GM23338 (cell line): ENCODE data around the gene ANKIB1. TPM values are rescaled to one million over a fixed set of nuclear protein-coding genes. Genes with fewer than 3 reads are reported as not detected.

ENCODE experiments used
- ATAC-seq: fragments of 200-7000 bp; cut with Tn5 transposase; 3 replicates; pipeline ENCODE4 v1.9.1; 2020
- DNase-seq: peaks from one replicate; pipeline ENCODE4 v3.0.0-alpha.2; 2015; ENCODE audit warnings: low spot score
- H2AFZ ChIP-seq: fragments of 200-600 bp; sonication (generic); 2 replicates; pipeline ENCODE4 v1.8.0; 2016; ENCODE audit warnings: antibody characterized with exemption, mild to moderate bottlenecking, moderate library complexity
- H3F3A ChIP-seq: fragments of 200-600 bp; sonication (generic); replicated peaks from 2 replicates; pipeline ENCODE4 v1.8.0; 2017; ENCODE audit warnings: antibody characterized with exemption, mixed run types, low read depth
- H3K27ac ChIP-seq: fragments of 200-600 bp; sonication (generic); 2 replicates; pipeline ENCODE4 v1.6.1; 2016; ENCODE audit warnings: low read depth
- H3K27me3 ChIP-seq: fragments of 200-600 bp; sonication (generic); 2 replicates; pipeline ENCODE4 v1.8.0; 2016; ENCODE audit warnings: mild to moderate bottlenecking, mixed run types, moderate library complexity; ENCODE audit not compliant: insufficient read depth
- H3K36me3 ChIP-seq: fragments of 200-600 bp; sonication (generic); 2 replicates; pipeline ENCODE4 v1.8.0; 2016; ENCODE audit warnings: mild to moderate bottlenecking; ENCODE audit not compliant: insufficient read depth
- H3K4me1 ChIP-seq: fragments of 200-600 bp; sonication (generic); 2 replicates; pipeline ENCODE4 v1.8.0; 2016; ENCODE audit warnings: mild to moderate bottlenecking, moderate library complexity; ENCODE audit not compliant: insufficient read depth
- H3K4me2 ChIP-seq: fragments of 200-600 bp; sonication (generic); 2 replicates; pipeline ENCODE4 v1.7.1; 2017; ENCODE audit warnings: mixed run types
- H3K4me3 ChIP-seq: fragments of 200-600 bp; sonication (generic); 2 replicates; pipeline ENCODE4 v1.6.1; 2016; ENCODE audit warnings: mixed run types
- H3K79me2 ChIP-seq: fragments of 200-600 bp; sonication (generic); replicated peaks from 2 replicates; pipeline ENCODE4 v1.8.0; 2017; ENCODE audit warnings: mild to moderate bottlenecking; ENCODE audit not compliant: insufficient read depth
- H3K9me2 ChIP-seq: fragments of 200-600 bp; sonication (generic); 2 replicates; pipeline ENCODE4 v1.8.0; 2017; ENCODE audit not compliant: insufficient read depth
- H4K20me1 ChIP-seq: fragments of 200-600 bp; sonication (generic); replicated peaks from 2 replicates; pipeline ENCODE4 v1.8.0; 2017; ENCODE audit warnings: mild to moderate bottlenecking; ENCODE audit not compliant: insufficient read depth
- H3K27ac Mint-ChIP-seq: 2 replicates; pipeline ENCODE4 v1.8.0; 2020; ENCODE audit warnings: inconsistent platforms, mild to moderate bottlenecking, moderate library complexity, mixed read lengths
- H3K27me3 Mint-ChIP-seq: 3 replicates; pipeline ENCODE4 v1.8.0; 2022; ENCODE audit warnings: low read depth, mild to moderate bottlenecking, moderate library complexity, mixed read lengths, inconsistent platforms; ENCODE audit not compliant: insufficient read depth, poor library complexity
- H3K36me3 Mint-ChIP-seq: 3 replicates; pipeline ENCODE4 v1.8.0; 2021; ENCODE audit warnings: low read depth, mild to moderate bottlenecking, inconsistent platforms, moderate library complexity, mixed read lengths
- H3K4me1 Mint-ChIP-seq: 3 replicates; pipeline ENCODE4 v1.8.0; 2020; ENCODE audit warnings: mild to moderate bottlenecking, inconsistent platforms, mixed read lengths
- H3K4me3 Mint-ChIP-seq: 3 replicates; pipeline ENCODE4 v1.8.0; 2021; ENCODE audit warnings: moderate library complexity, mild to moderate bottlenecking, inconsistent platforms, mixed read lengths
- H3K9me3 Mint-ChIP-seq: 3 replicates; pipeline ENCODE4 v1.8.0; 2020; ENCODE audit warnings: moderate library complexity, mild to moderate bottlenecking, inconsistent platforms, mixed read lengths
- JUNB ChIP-seq: IDR thresholded peaks from one replicate; pipeline ENCODE4 v1.6.1; 2016; ENCODE audit warnings: antibody characterized with exemption; ENCODE audit not compliant: unreplicated experiment
- NANOG ChIP-seq: IDR thresholded peaks from 2 replicates; pipeline ENCODE4 v1.6.1; 2016; ENCODE audit warnings: antibody characterized with exemption, borderline replicate concordance
- POLR2AphosphoS5 ChIP-seq: IDR thresholded peaks from 2 replicates; pipeline ENCODE4 v1.6.1; 2016; ENCODE audit warnings: antibody characterized with exemption, low read depth
- STAT1 ChIP-seq: IDR thresholded peaks from one replicate; pipeline ENCODE4 v1.6.1; 2016; ENCODE audit warnings: antibody characterized with exemption; ENCODE audit not compliant: unreplicated experiment
- ZNF114 ChIP-seq: fragments of 250-450 bp; sonication (Bioruptor Pico); IDR thresholded peaks from 2 replicates; pipeline ENCODE4 v1.5.0; 2020; ENCODE audit warnings: mild to moderate bottlenecking, moderate library complexity
- ZNF331 ChIP-seq: fragments of 250-450 bp; sonication (Bioruptor Pico); IDR thresholded peaks from 2 replicates; pipeline ENCODE4 v1.5.0; 2020; ENCODE audit warnings: low read depth, mild to moderate bottlenecking, moderate library complexity
- polyA plus RNA-seq: library from polyadenylated mRNA; unstranded; fragments of >200 nt; fragmentation: Nextera tagmentation; extraction: Ambion mirVana; gene quantifications from 2 replicates; pipeline ENCODE4 v1.2.1, GENCODE V29; 2016
- total RNA-seq: library from RNA; depleted of rRNA; stranded (reverse); fragments of >200 nt; shearing (Covaris generic); gene quantifications from 2 replicates; pipeline ENCODE4 v1.2.3, GENCODE V29; 2014
- TF ChIP-seq, protein P1 (sequence below), 2 experiments: fragments of 200-600 bp in 1 of 2; sonication (generic) in 1 of 2; conservative IDR thresholded peaks; 2 replicates each; pipeline versions ENCODE4 v1.5.1 to v1.6.1; 2016 to 2017; ENCODE audit warnings: antibody characterized with exemption in 2 of 2, low read depth in 2 of 2, mild to moderate bottlenecking in 2 of 2, moderate library complexity in 1 of 2
- TF ChIP-seq, protein P2 (sequence below): IDR thresholded peaks from 2 replicates; pipeline ENCODE4 v1.6.1; 2016; ENCODE audit warnings: antibody characterized with exemption
- TF ChIP-seq, protein P3 (sequence below): IDR thresholded peaks from one replicate; pipeline ENCODE4 v1.6.1; 2018; ENCODE audit warnings: antibody characterized with exemption; ENCODE audit not compliant: unreplicated experiment

The ANKIB1 gene
- total and polyA plus RNA-seq, 2 experiments from 2014 or later = 19.1 to 40.3 TPM

DNA sequence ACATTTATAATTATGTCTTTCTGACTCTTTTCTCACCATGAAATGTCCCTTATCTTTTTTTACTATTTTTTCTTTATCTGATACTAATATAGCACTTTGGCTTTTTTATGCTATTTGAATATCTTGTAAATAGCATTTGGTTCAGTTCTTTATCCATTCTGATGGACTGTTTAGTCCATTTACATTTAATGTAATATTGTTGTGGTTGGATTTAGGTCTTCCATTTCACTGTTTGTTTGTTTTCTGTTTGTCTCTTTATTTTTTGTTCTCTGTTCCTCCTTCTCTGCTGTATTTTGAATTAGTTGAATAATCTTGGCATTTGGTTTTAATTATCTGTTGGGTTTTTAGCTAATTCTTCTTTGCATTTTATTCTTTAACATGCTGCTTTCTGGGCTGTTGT, 89.8 kb downstream of the ANKIB1 start:
- H3K36me3 Mint-ChIP-seq = peaks cover 5% of the 10 kb centered on the region; the same call in 2 of the 3 replicates
- Histone ChIP-seq H3K79me2 (no peaks in the 10 kb centered on the region), H3K4me1 (peaks cover 10% of the 10 kb centered on the region), H3K4me3 (no peak overlapping the region), H3K9me2 (no peaks in the 10 kb centered on the region), H3K4me2 (no peak overlapping the region), H3F3A (no peaks in the 10 kb centered on the region), H4K20me1 (no peaks in the 10 kb centered on the region), H3K27me3 (no peaks in the 10 kb centered on the region), H3K36me3 (no peaks in the 10 kb centered on the region), H3K27ac (no peak overlapping the region), H2AFZ (no peak overlapping the region)
- 0 out of 3 replicates have a peak, but pooled peaks cover 4% of the 10 kb centered on the region for H3K9me3 Mint-ChIP-seq
- no peak overlapping the region for H3K27ac Mint-ChIP-seq
- TF ChIP-seq JUNB (no peak), NANOG (no peak), STAT1 (no peak), ZNF114 (CRISPR knock-in tag) (no peak), ZNF331 (CRISPR knock-in tag) (no peak)
- TF ChIP-seq, protein P1, sequence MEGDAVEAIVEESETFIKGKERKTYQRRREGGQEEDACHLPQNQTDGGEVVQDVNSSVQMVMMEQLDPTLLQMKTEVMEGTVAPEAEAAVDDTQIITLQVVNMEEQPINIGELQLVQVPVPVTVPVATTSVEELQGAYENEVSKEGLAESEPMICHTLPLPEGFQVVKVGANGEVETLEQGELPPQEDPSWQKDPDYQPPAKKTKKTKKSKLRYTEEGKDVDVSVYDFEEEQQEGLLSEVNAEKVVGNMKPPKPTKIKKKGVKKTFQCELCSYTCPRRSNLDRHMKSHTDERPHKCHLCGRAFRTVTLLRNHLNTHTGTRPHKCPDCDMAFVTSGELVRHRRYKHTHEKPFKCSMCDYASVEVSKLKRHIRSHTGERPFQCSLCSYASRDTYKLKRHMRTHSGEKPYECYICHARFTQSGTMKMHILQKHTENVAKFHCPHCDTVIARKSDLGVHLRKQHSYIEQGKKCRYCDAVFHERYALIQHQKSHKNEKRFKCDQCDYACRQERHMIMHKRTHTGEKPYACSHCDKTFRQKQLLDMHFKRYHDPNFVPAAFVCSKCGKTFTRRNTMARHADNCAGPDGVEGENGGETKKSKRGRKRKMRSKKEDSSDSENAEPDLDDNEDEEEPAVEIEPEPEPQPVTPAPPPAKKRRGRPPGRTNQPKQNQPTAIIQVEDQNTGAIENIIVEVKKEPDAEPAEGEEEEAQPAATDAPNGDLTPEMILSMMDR (conservative IDR thresholded peaks at IDR 0.05; ENCODE audit: low read depth in 2 of 2) = no peak
- TF ChIP-seq, protein P2, sequence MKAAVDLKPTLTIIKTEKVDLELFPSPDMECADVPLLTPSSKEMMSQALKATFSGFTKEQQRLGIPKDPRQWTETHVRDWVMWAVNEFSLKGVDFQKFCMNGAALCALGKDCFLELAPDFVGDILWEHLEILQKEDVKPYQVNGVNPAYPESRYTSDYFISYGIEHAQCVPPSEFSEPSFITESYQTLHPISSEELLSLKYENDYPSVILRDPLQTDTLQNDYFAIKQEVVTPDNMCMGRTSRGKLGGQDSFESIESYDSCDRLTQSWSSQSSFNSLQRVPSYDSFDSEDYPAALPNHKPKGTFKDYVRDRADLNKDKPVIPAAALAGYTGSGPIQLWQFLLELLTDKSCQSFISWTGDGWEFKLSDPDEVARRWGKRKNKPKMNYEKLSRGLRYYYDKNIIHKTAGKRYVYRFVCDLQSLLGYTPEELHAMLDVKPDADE = no peak
- TF ChIP-seq, protein P3, sequence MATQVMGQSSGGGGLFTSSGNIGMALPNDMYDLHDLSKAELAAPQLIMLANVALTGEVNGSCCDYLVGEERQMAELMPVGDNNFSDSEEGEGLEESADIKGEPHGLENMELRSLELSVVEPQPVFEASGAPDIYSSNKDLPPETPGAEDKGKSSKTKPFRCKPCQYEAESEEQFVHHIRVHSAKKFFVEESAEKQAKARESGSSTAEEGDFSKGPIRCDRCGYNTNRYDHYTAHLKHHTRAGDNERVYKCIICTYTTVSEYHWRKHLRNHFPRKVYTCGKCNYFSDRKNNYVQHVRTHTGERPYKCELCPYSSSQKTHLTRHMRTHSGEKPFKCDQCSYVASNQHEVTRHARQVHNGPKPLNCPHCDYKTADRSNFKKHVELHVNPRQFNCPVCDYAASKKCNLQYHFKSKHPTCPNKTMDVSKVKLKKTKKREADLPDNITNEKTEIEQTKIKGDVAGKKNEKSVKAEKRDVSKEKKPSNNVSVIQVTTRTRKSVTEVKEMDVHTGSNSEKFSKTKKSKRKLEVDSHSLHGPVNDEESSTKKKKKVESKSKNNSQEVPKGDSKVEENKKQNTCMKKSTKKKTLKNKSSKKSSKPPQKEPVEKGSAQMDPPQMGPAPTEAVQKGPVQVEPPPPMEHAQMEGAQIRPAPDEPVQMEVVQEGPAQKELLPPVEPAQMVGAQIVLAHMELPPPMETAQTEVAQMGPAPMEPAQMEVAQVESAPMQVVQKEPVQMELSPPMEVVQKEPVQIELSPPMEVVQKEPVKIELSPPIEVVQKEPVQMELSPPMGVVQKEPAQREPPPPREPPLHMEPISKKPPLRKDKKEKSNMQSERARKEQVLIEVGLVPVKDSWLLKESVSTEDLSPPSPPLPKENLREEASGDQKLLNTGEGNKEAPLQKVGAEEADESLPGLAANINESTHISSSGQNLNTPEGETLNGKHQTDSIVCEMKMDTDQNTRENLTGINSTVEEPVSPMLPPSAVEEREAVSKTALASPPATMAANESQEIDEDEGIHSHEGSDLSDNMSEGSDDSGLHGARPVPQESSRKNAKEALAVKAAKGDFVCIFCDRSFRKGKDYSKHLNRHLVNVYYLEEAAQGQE = no peak
- ATAC-seq (no peak), DNase-seq (no peak)
- H3K4me3 Mint-ChIP-seq = no peak overlapping the region
- no peaks in the 10 kb centered on the region for H3K27me3 Mint-ChIP-seq
- H3K4me1 Mint-ChIP-seq = peaks cover 7% of the 10 kb centered on the region

DNA sequence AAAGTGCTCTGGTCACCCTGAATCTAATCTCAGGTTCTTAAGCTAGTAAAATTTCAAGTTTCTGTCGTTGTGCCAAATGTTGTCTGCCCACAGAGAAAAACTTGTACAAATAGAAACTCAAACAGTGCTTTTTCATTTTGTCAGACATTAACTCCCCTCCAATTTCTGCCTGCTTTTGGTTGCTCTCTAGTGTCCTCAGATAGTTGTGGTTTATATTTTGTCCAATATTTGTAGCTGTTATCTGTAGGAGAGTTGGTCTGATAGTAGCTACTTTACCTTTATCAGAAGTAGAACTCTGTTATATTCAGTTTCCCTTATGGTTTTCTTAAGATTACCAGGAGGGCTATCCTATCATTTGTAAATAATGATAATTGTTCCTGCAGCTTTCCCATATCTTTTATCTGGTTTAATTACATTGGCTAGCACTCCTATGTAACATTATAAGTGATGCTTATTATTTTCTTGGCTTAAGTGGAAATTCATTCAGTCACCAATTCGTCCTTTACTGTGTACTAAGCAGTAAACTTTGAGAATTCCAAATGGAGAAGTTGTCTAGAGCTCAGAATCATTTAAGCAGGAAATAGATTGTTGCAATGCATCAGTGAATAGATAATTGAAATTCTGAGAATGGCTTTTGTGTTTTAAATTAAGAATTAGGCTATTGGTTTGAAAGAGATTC, 91.0 kb downstream of the ANKIB1 start:
- Histone ChIP-seq H3K79me2 (no peaks in the 10 kb centered on the region), H3K27me3 (no peaks in the 10 kb centered on the region), H2AFZ (no peak overlapping the region), H3F3A (no peaks in the 10 kb centered on the region), H3K36me3 (no peaks in the 10 kb centered on the region), H3K9me2 (no peaks in the 10 kb centered on the region), H4K20me1 (no peaks in the 10 kb centered on the region), H3K4me2 (no peak overlapping the region), H3K4me3 (no peak overlapping the region), H3K4me1 (peaks cover 10% of the 10 kb centered on the region), H3K27ac (no peak overlapping the region)
- Mint-ChIP-seq H3K36me3 (peaks cover 5% of the 10 kb centered on the region; the same call in 2 of the 3 replicates), H3K4me1 (peaks cover 7% of the 10 kb centered on the region), H3K4me3 (no peak overlapping the region), H3K27me3 (no peaks in the 10 kb centered on the region), H3K27ac (no peak overlapping the region), H3K9me3 (0 out of 3 replicates have a peak, but pooled peaks cover 4% of the 10 kb centered on the region)
- ATAC-seq (no peak), DNase-seq (no peak)
- TF ChIP-seq, protein P1 (conservative IDR thresholded peaks at IDR 0.05; ENCODE audit: low read depth in 2 of 2) = no peak
- no peak for TF ChIP-seq STAT1
- TF ChIP-seq, protein P2 = no peak
- TF ChIP-seq POLR2AphosphoS5 = no peak
- no peak for TF ChIP-seq NANOG
- TF ChIP-seq ZNF114 (CRISPR knock-in tag) = no peak
- no peak for TF ChIP-seq JUNB
- no peak for TF ChIP-seq ZNF331 (CRISPR knock-in tag)
